ENCODE data around the gene DISC1.

GRCh38 chr1:231929311-231929710 lies 302.7 kb downstream of the DISC1 start:
- no peak for TF ChIP-seq POLR2AphosphoS5 (IDR thresholded peaks at IDR 0.05)
- TF ChIP-seq, protein P1, sequence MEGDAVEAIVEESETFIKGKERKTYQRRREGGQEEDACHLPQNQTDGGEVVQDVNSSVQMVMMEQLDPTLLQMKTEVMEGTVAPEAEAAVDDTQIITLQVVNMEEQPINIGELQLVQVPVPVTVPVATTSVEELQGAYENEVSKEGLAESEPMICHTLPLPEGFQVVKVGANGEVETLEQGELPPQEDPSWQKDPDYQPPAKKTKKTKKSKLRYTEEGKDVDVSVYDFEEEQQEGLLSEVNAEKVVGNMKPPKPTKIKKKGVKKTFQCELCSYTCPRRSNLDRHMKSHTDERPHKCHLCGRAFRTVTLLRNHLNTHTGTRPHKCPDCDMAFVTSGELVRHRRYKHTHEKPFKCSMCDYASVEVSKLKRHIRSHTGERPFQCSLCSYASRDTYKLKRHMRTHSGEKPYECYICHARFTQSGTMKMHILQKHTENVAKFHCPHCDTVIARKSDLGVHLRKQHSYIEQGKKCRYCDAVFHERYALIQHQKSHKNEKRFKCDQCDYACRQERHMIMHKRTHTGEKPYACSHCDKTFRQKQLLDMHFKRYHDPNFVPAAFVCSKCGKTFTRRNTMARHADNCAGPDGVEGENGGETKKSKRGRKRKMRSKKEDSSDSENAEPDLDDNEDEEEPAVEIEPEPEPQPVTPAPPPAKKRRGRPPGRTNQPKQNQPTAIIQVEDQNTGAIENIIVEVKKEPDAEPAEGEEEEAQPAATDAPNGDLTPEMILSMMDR (IDR thresholded peaks at IDR 0.05): no peak
